ENCODE data around the gene INPPL1.

The INPPL1 gene

DNA sequence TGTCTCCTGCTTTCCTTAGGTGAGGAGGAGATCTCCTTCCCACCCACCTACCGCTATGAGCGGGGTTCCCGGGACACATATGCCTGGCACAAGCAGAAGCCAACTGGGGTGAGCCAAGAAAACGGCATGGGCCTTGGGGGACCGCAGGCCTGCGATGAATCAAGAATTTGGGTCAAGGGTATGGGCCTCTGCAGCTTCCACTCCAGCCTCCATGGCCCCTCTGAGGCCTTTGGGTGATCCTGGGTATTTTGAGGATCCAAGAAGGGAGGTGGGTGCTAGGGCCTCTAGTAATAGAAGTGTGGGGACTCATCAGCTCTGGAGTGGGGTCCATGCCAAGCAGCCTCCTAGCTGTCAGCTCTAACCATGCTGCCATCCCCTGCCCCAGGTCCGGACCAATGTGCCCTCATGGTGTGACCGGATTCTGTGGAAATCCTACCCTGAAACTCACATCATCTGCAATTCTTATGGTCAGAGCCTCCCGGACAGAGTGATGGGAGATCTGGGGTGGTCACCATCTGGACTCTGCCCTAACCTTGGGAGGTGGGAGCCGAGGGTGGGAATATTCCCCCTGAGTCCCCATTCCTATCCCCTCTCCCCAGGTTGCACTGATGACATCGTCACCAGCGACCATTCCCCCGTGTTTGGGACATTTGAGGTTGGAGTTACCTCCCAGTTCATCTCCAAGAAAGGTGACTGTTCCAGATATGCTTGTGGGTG is 8.6 kb downstream of the INPPL1 start:
- no peak for DNase-seq (ENCODE audit: low spot score)

DNA sequence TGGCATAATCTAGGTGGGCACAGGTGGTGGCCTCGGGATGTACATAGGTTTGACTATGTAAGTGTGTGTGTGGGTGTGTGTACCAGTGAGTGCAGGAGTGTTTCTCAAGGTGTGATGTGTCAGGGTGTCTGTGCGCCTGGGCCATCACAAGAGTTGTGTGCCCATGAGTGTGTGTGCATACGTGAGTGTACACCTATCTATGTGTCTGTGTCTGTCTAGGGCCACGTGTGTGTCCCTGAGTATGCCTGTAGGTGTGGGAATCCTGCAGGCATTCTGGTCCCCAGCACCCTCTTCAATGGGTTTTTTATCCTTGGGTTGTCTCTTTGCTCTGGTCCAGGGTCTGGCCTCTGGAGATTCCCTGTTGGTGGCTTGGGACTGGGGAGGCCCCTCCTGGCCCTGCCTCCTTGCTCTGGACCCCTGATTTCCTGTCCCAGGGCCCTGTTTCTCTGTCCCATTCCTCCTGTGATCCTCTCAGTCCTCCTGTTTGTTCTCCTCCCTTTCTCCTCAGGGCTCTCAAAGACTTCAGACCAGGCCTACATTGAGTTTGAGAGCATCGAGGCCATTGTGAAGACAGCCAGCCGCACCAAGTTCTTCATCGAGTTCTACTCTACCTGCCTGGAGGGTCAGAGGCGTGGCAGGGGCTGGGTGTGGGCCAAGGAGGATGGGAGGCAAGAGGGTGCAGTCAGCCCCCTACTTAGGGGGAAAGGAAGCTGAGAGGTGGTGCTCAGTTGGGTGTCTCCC is 9.4 kb downstream of the INPPL1 start:
- DNase-seq (ENCODE audit: low spot score) = no peak

DNA sequence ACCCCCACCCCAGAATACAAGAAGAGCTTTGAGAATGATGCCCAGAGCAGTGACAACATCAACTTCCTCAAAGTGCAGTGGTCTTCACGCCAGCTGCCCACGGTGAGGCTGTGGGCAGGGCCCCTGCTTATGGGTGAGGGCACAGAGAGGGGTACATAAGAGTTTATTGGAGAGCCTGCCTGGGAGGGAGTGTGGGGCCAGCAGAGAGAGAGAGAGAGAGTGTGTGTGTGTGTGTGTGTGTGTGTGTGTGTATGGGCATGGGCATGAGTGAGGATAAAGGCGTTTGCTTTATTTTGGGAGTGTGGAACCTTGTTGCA is 9.9 kb downstream of the INPPL1 start:
- no peak for DNase-seq (ENCODE audit: low spot score)

DNA sequence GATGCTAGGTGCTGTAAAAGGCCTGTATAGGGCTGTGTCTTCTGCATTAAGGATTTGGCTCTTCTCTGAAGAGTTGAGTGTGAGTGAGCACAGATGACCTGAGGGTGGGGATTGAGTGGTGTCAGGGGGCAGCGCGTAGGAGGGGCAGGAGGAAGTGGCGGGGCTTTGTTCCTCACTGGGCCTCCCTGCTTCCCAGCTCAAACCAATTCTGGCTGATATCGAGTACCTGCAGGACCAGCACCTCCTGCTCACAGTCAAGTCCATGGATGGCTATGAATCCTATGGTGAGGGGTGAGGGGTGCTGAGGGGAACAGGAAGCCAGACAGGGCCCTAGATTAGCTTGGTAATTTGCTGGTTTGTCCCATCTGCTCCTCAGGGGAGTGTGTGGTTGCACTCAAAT is 10.4 kb downstream of the INPPL1 start:
- no peak for DNase-seq (ENCODE audit: low spot score)

DNA sequence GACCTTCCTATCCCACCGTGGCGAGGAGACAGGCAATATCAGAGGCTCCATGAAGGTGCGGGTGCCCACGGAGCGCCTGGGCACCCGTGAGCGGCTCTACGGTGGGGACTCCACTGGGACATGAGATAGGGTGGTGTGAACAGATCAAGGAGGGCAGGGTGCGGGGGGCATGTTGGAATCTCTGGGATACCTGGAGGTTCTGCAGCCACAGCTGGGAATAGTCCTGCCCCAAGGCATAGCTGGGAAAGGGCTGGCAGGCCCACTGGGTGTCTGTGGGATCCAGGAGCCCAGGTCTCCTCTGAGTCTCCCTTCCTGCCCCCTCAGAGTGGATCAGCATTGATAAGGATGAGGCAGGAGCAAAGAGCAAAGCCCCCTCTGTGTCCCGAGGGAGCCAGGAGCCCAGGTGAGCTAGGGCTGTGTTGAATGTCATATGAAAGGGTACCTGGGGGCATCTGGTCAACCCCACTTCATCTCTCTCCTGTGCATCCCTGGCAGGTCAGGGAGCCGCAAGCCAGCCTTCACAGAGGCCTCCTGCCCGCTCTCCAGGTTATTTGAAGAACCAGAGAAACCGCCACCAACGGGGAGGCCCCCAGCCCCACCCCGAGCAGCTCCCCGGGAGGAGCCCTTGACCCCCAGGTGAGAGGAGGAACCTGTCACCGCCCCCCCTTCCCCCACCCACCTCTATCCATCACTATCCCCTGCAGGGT is 10.9 kb downstream of the INPPL1 start:
- DNase-seq (ENCODE audit: low spot score) = no peak

DNA sequence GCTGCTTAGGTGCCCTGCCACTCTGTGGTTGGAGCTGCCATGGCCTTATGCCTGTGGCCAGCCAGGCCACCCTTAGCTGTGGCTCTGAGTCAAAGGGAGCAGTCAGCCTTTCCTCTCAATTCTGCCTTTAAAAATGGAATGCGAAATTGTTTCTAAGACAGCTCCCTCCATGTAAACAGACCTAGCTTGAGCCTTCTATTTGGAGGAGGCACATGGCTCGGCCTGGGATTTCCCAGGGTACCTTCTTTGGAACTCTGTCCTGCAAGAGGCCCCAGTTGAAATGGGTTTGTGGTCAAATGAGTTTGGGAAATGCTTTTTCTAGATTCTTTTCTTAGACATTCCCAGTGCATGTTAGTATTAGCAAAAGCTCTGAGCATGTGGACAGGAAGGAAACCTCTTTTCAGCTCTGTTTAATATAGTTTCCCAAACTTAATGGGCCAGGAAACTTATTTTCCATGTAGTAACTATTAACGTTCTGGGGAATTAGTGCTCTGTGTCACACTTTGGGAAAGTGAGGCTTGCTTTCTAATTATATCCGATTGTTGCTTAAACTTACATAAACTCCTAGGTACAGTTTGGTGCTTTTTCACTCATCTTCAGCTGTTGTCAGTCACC is 11.6 kb downstream of the INPPL1 start:
- no peak for DNase-seq (ENCODE audit: low spot score)

DNA sequence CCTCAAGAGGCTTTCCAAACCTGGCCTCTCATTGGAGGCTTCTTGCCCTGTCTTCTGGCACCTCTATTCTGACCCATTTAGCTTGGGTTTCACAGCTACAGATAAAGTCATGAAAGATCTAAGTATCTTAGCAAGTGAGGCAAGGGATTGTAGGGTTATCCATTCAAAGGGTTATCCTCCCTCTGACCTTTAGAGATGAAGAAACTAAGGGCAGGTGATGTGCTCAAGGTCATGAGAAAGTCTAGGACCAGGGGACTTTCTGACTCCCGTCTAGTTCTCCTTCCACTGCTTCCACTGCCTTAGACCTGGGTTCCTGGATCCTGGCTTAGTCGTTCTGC is 12.2 kb downstream of the INPPL1 start:
- DNase-seq (ENCODE audit: low spot score) = no peak

DNA sequence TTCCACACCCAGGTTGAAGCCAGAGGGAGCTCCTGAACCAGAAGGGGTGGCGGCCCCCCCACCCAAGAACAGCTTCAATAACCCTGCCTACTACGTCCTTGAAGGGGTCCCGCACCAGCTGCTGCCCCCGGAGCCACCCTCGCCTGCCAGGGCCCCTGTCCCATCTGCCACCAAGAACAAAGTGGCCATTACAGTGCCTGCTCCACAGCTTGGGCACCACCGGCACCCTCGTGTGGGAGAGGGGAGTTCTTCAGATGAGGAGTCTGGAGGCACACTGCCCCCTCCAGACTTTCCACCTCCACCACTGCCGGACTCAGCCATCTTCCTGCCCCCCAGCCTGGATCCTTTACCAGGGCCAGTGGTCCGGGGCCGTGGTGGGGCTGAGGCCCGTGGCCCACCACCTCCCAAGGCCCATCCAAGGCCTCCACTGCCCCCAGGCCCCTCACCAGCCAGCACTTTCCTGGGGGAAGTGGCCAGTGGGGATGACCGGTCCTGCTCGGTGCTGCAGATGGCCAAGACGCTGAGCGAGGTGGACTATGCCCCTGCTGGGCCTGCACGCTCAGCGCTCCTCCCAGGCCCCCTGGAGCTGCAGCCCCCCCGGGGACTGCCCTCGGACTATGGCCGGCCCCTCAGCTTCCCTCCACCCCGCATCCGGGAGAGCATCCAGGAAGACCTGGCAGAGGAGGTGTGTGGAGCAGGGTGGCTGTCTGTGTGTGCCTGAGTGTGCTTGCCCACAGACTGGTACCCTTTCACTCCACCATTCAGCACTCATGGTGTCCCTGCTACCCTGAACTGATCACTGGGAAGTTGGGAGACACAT is 12.8 kb downstream of the INPPL1 start:
- DNase-seq (ENCODE audit: low spot score) = no peak

DNA sequence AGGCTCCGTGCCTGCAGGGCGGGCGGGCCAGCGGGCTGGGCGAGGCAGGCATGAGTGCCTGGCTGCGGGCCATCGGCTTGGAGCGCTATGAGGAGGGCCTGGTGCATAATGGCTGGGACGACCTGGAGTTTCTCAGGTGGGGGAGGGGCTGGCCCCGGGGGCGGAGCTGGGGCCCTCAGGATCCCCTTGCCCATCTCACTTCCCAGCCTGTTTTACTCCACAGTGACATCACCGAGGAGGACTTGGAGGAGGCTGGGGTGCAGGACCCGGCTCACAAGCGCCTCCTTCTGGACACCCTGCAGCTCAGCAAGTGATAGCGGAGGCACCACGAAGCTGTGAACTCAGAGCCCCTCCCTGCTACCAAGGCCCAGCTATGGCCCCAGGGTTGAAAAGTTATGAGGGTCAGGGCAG is 13.5 kb downstream of the INPPL1 start:
- DNase-seq (ENCODE audit: low spot score) = peak; percentile 64

DNA sequence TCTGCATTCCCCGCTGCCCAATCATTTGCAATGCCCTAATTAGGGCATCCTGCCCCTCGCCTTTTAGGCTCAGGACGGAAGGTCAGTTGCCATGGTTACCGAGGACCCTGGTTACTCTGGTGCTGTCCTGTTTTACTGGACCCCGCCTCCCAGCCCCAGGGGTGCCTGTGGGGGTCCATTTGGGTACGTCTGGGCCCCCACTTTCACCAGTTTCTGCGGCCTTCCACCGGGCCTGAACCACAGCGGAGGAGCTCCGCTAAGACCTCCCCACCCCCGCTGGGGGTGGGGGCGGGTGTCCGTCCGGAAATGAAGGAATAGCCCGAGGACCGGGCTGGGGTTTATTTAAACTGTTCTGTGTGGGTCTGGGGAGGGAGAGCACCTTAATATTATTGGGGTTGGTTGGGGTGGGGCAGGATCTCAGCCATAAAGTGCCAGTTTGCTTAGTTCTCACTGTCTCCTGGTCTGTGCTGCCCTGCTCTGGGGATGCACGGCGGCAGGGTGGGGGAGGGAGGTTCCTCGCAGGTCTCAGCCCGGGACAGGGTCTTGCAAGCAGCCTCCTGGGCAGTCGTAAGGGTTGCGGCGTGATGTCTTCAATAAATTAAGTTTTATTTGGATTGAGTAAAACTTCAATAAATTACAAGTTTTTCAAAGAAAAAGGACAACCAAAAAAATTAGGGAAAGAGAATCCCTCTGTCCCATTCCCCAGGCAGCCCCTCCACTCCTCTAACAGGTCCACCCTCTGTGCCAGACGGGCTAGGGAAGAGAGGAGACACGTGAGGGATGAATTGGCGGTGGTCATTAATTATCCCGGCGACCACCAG is 14.1 kb downstream of the INPPL1 start:
- DNase-seq (ENCODE audit: low spot score) = no peak

DNA sequence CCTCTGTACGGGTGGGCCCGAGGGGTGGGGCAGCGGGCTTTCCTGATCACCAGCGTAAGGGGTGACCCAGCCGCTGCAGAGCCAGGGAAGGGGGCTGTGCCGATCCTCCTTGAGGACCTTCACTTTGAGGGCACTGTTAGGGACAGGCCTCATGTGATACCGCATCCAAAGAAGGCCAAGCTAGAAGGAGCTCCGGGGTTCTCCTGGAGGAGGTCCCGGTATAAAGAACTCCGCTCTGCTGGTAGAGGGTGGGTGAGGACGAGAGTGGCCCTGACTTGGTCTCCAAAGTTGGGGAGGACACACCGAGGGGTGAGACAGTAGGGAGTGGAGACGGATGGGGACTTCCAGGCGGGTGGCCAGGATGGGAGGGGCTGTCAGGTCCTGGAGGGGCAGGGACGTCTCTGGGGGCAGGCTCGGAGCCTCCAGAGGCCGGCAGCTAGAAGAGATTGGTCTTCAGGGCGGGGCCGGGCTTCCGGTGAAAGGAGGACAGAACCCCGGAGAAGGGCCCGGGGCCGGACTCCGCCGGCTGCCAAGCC is 14.8 kb downstream of the INPPL1 start:
- no peak for DNase-seq (ENCODE audit: low spot score)

DNA sequence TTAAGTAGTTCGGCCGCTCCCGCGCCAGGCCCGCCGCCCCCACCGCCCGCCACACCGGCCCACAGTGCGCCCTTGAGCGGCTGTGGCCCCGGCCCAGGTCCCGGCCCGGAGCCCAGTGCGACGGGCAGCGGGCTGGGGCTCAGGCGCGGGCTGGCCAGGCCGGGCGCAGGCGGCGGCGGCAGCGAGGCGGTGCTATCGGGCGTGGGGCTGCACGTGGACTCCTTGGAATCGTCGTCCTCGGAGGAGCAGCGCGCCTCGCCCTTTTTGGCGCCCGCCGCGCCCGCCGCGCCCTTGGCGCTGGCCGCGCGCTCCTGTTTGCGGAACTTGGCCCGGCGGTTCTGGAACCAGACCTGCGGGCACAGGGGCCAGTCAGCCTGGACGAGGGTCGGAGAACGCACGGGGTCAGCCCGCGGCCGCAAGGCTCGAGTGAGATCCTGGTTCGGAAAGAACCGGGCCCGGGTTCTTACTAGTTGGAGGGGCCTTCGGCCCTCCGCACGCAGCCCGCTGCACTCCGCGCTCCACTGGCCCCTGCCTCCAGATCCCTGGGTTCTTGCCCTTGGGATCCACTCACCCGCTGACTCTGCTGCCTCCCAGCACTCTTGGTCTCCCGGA is 15.4 kb downstream of the INPPL1 start:
- no peak for DNase-seq (ENCODE audit: low spot score)

DNA sequence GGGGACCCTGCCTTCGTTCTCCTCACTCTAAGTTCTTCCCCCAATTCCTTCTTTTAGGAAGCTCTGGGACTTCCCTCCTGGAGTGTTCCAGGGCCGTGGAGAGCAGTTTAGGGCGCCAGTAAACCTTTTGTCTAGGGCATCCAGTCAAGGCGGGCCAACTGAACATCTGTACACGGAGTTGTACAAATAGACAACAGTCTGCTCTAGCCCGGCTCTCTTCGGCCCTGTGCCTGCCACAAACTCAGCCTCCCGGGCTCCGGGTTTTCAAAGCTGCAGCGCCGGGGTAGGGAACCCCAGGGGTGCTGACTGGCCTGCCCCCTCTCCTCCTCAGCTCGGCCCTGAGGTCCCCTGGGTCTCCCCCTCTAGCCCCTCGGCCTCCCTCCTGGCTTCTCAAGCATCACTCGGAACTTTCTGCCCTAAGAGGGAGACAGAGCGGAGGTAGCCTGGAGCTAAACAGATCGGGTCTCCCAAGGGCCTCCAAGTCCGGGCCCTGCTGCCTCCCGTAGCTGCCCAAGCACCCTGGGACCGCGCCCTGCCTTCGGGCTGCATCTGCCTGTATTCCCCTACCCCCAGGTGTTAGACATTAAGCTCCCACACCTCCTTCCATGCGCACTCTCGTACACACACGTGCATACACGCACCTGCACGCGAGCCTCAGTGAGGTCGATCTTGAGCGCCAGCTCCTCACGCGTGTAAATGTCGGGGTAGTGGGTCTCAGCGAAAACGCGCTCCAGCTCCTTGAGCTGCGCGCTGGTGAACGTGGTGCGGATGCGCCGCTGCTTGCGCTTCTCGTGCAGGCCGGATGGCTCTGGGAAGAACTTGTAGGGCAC is 16.1 kb downstream of the INPPL1 start:
- DNase-seq (ENCODE audit: low spot score) = no peak

DNA sequence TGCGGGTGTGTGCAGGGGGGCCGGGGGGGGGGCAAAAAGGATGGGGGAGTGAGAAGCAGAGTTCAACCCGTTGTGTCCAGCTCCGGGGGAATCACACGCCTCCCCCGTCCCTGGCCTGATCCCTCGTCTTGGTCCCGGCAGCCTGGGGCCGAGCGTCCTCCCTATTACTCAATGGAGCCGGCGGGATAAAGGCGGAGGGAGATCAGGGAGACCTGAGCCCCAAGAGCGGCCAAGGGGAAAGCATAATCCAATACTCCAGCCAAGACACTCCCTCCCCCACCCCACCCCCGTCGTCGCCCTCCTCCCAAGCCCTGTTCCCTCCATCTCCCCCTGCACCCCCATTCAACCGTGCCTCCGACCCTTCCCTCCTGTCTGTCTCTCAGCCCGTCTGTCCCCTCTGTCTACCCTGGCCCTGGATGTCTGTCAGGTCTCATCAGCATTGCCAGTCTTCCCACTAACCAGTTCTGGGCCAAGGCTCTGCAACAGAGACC is 16.8 kb downstream of the INPPL1 start:
- no peak for DNase-seq (ENCODE audit: low spot score)

DNA sequence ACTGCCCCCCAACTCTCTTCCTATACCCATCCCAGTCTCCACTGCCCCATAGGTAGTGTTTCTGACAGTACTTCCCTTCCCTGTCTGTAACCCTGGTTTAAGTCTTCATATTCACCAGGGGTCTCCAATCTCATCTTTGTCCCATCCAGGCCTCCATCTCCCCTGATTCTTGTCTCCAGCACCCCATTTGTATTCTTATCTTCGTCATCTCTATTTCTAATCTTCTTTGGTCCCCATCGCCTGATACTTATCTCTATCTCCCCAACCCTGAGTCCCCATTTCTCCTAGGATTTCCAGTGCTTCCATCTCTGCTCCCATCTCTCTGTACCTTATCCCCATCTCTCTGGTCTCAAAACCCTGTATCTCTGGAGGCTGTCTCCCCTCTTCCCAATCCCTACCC is 17.6 kb downstream of the INPPL1 start:
- no peak for DNase-seq (ENCODE audit: low spot score)

DNA sequence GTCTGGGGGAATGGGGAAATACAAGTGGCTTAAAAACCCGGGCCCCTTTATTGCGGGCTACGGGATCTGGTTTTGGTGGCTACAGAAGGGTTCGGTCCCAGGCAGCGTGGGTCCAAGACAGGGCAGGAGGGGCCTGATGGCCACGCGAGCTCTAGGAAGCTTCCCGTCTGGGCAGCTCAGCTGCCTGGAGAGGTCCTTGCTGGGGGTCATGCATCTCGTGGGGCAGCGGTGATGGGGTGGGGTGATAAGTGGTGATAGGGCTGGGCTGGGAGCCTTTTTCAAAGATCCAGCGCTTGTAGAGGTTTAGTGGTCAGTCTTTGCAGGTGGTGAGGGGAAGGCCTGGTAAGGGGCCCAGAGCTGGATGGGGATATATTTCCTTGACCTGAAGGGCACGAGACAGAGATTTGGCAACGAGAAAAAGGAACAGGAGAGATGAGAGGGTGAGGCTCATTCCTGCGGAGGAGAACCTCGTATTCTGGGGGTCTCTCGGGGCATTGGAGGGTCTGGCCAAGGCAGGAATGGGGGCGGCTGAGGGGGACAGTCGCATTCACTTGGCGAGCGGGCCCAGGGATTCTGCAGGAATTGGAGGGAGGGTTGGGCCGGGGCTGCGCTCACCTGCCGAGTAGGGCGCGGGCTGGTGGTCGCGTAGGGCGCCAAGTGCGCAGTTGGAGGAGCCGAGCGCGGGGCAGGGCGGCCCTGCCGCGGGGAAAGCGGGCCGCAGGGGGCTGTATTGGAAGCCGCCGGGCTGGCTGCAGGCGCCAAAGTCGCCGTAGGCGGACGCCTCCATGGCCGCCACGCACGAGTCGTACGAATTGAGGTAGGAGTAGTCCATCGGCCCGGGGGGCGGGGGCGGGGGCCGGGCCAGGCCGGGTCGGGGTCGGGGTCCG is 18.8 kb downstream of the INPPL1 start:
- no peak for DNase-seq (ENCODE audit: low spot score)

DNA sequence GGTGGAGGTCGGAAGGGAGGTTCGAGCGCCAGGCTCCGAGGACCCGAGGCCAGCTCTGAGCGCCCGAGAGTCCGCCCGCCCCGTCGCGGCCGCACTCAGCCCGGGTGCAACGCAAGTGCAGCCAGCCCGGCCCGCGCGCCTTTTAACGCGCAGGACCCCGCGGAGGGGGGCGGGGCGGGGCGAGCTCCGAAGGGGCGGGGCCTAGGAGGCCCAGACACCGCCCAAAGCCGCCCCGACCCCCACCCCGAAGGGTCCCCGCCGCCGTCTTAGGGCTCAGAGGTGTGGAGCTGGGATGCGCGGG is 19.4 kb downstream of the INPPL1 start, which contains the start of gene PHOX2A:
Gene PHOX2A, minus strand, starts transcription at position 117 of the 301 bp plus-strand sequence. CDS start 172 bp downstream, outside the sequence.
- DNase-seq (ENCODE audit: low spot score) = no peak
